Measurements from ENCODE around the gene ZNF384.

DNA sequence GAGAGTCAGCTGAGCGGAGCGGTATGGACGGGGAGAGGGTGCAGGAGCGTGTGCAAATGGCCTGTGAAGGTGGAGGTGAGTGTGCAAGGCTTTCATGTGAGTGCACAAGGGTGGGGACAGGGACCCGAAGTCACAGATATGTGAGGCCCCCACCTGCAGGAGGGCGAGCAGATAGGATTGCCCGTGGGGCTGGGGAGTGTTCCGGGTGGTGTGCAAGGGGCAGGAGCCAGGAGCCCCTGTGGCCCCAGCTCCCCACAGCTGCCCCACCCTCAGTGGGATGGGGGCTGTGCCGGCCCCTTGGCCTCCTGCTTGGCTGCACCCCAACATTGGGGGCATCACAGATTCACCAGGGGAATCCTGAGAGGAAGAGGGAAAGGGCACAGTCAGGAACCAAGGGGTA is 5.5 kb upstream of the ZNF384 start:
- TF ChIP-seq GATA2 (IDR thresholded peaks at IDR 0.05; ENCODE audit: low read depth, low read length) (no peak), GATA3 (IDR thresholded peaks at IDR 0.05; ENCODE audit: low read depth, low read length) (no peak)

All from SH-SY5Y (cell line).